ENCODE measurements around the gene THRA.

Gene THRA

GRCh38 chr17:40062329-40063186 is at the start of gene THRA:
Gene THRA (plus strand): TSS chr17:40062965. CDS start chr17:40074489, 11,524 bp downstream.
- Mint-ChIP-seq H3K27me3 (ENCODE audit: low read depth, poor library complexity) (peaks cover 34% of the 10 kb centered on the region), H3K36me3 (ENCODE audit: low read depth) (no peaks in the 10 kb centered on the region), H3K4me3 (peak within 1 kb of the TSS; percentile 96), H3K9me3 (no peaks in the 10 kb centered on the region), H3K27ac (no peak within 1 kb of the TSS), H3K4me1 (peaks cover 71% of the 10 kb centered on the region)
- DNase-seq: peak; percentile 80
- no peak for TF ChIP-seq CTCF (IDR thresholded peaks at IDR 0.05)

GRCh38 chr17:40014375-40014980 is 48.3 kb upstream of the THRA start:
- no peak for TF ChIP-seq CTCF (IDR thresholded peaks at IDR 0.05)
- peaks cover 6% of the 10 kb centered on the region for H3K27me3 Mint-ChIP-seq (ENCODE audit: low read depth, poor library complexity)
- H3K9me3 Mint-ChIP-seq: no peaks in the 10 kb centered on the region
- H3K36me3 Mint-ChIP-seq (ENCODE audit: low read depth): peaks cover 5% of the 10 kb centered on the region
- H3K4me3 Mint-ChIP-seq: no peak overlapping the region
- no peak for DNase-seq
- no peak overlapping the region for H3K27ac Mint-ChIP-seq
- peaks cover 62% of the 10 kb centered on the region for H3K4me1 Mint-ChIP-seq

- no peak within 1 kb of the TSS for H3K27ac Mint-ChIP-seq
- peaks cover 13% of the 10 kb centered on the region for H3K36me3 Mint-ChIP-seq (ENCODE audit: low read depth)
- DNase-seq: no peak
- no peak within 1 kb of the TSS for H3K4me3 Mint-ChIP-seq
- H3K4me1 Mint-ChIP-seq: peaks cover 65% of the 10 kb centered on the region
- peaks cover 6% of the 10 kb centered on the region for H3K27me3 Mint-ChIP-seq (ENCODE audit: low read depth, poor library complexity)
- no peaks in the 10 kb centered on the region for H3K9me3 Mint-ChIP-seq
- no peak for TF ChIP-seq CTCF (IDR thresholded peaks at IDR 0.05)
Measured at GRCh38 chr17:40015005-40015997, 47.5 kb upstream of the THRA start, which contains the start of gene CSF3. Gene CSF3 (plus strand): TSS chr17:40015440. CDS start chr17:40015475, 35 bp downstream.

- Mint-ChIP-seq H3K9me3 (no peaks in the 10 kb centered on the region), H3K27me3 (ENCODE audit: low read depth, poor library complexity) (peaks cover 6% of the 10 kb centered on the region), H3K36me3 (ENCODE audit: low read depth) (peaks cover 19% of the 10 kb centered on the region), H3K4me1 (peaks cover 63% of the 10 kb centered on the region), H3K27ac (no peak overlapping the region), H3K4me3 (no peak overlapping the region)
- TF ChIP-seq CTCF (IDR thresholded peaks at IDR 0.05): no peak
- no peak for DNase-seq
Measured at GRCh38 chr17:40015998-40016985, 46.5 kb upstream of the THRA start.

All from nephron progenitor cell (in vitro differentiated cells).